K562 (cell line): ENCODE results near the gene NFRKB. TPM values are rescaled to one million over a fixed set of nuclear protein-coding genes. Genes with fewer than 3 reads are reported as not detected.
"Not testable (repeated sequence)": the region's sequence is repeated elsewhere in the genome, so short reads cannot be mapped to it uniquely, and the experiment has no call there.

Source experiments
- ATAC-seq: fragments of 200-7000 bp; cut with Tn5 transposase; 3 replicates; pipeline ENCODE4 v1.9.1; 2020; ENCODE audit warnings: moderate library complexity
- BruUV-seq: library from RNA; stranded (reverse); fragments of 400-500 nt; replicated peaks from 2 replicates; lab custom pipeline; 2021; lab: Mats Ljungman, UMichigan
- CTCF ChIA-PET: fragments of 300-600 bp; formaldehyde crosslinking; extraction: SDS; loops from one replicate; lab custom pipeline; 2021; ENCODE audit warnings: low intra/inter-chr PET ratio; lab: Yijun Ruan, JAX
- POLR2A ChIA-PET: fragments of 300-600, 350-650 bp; sonication (Branson Sonifier 250); formaldehyde crosslinking; extraction: SDS; loops from one replicate; lab custom pipeline; 2021; ENCODE audit warnings: antibody characterized with exemption, inconsistent platforms; lab: Yijun Ruan, JAX
- DNase-seq, 4 experiments: peaks; one replicate each; pipeline versions ENCODE4 v3.0.0 to v3.0.0-alpha.2; 2011 to 2018; ENCODE audit warnings: low spot score in 3 of 4, mixed read lengths in 3 of 4; ENCODE audit errors: extremely low read depth in 1 of 4
- FAIRE-seq: peaks from 2 replicates; lab custom pipeline; 2011; peaks lifted over from hg19 to GRCh38; lab: Jason Lieb, UNC
- H2AFZ ChIP-seq: 2 replicates; pipeline ENCODE4 v1.6.0; 2011; ENCODE audit warnings: low read depth, low read length, control low read depth, inconsistent platforms
- H3K27ac ChIP-seq: fragments of 200-600 bp; 3 replicates; pipeline ENCODE4 v1.8.0; 2011; ENCODE audit warnings: low read depth, mild to moderate bottlenecking, control low read depth, inconsistent platforms, low read length, moderate library complexity, mixed read lengths; ENCODE audit errors: extremely low read depth
- H3K27me3 ChIP-seq, 2 experiments: fragments of 300-600 bp in 1 of 2; 2 replicates in 1 of 2; 3 replicates in 1 of 2; pipeline versions ENCODE4 v1.6.0 to v1.8.0; 2011; ENCODE audit warnings: inconsistent platforms in 2 of 2, low read length in 2 of 2, mild to moderate bottlenecking in 1 of 2, mixed read lengths in 1 of 2, moderate library complexity in 1 of 2; ENCODE audit not compliant: control insufficient read depth in 2 of 2, insufficient read depth in 2 of 2
- H3K36me3 ChIP-seq: fragments of 300-600 bp; 3 replicates; pipeline ENCODE4 v1.8.0; 2011; ENCODE audit warnings: mild to moderate bottlenecking, low read length, inconsistent platforms; ENCODE audit not compliant: control insufficient read depth, insufficient read depth
- H3K4me1 ChIP-seq, 2 experiments: fragments of 200-600 bp in 1 of 2; replicated peaks in 1 of 2; 2 replicates in 1 of 2; 3 replicates in 1 of 2; pipeline versions ENCODE4 v1.5.1 to v1.8.0; 2011; ENCODE audit warnings: inconsistent platforms in 2 of 2, low read length in 2 of 2, mild to moderate bottlenecking in 1 of 2, mixed read lengths in 1 of 2, moderate library complexity in 1 of 2; ENCODE audit not compliant: control insufficient read depth in 2 of 2, insufficient read depth in 2 of 2
- H3K4me2 ChIP-seq: 2 replicates; pipeline ENCODE4 v1.6.1; 2011; ENCODE audit warnings: low read length, control low read depth, inconsistent platforms, mixed read lengths; ENCODE audit not compliant: insufficient read depth
- H3K4me3 ChIP-seq: fragments of 200-600 bp; sonication (generic), shearing (Covaris generic); 2 replicates; pipeline ENCODE4 v1.5.1; 2016; ENCODE audit warnings: control low read depth, inconsistent platforms
- H3K79me2 ChIP-seq: fragments of 200-600 bp; 3 replicates; pipeline ENCODE4 v1.8.0; 2011; ENCODE audit warnings: low read length, inconsistent platforms; ENCODE audit not compliant: control insufficient read depth, insufficient read depth
- H3K9ac ChIP-seq, 2 experiments: 2 replicates each; pipeline versions ENCODE4 v1.6.0 to v1.6.1; 2011; ENCODE audit warnings: low read depth in 2 of 2, low read length in 2 of 2, control low read depth in 1 of 2, inconsistent platforms in 1 of 2, mild to moderate bottlenecking in 1 of 2, mixed read lengths in 1 of 2; ENCODE audit not compliant: insufficient read depth in 1 of 2
- H3K9me1 ChIP-seq: one replicate; pipeline ENCODE4 v1.6.0; 2011; ENCODE audit warnings: inconsistent platforms, mild to moderate bottlenecking, low read length, moderate library complexity; ENCODE audit not compliant: control insufficient read depth, insufficient read depth
- H3K9me3 ChIP-seq: replicated peaks from 2 replicates; pipeline ENCODE4 v1.5.1; 2011; ENCODE audit warnings: low read depth, low read length, inconsistent platforms; ENCODE audit not compliant: control insufficient read depth, insufficient read depth
- H4K20me1 ChIP-seq: replicated peaks from 2 replicates; pipeline ENCODE4 v1.6.1; 2011; ENCODE audit warnings: low read length, inconsistent platforms, mixed read lengths; ENCODE audit not compliant: control insufficient read depth, insufficient read depth
- ARID1B ChIP-seq: fragments of 450-650 bp; IDR thresholded peaks from 2 replicates; pipeline ENCODE4 v1.6.1; 2016; ENCODE audit warnings: antibody characterized with exemption, mild to moderate bottlenecking, inconsistent platforms
- ATF3 ChIP-seq, 2 experiments: fragments of 450-650 bp in 1 of 2; sonication (generic) in 1 of 2; formaldehyde crosslinking in 1 of 2; IDR thresholded peaks in 1 of 2; conservative IDR thresholded peaks in 1 of 2; 2 replicates each; pipeline versions ENCODE4 v1.6.1 to v1.8.1; 2016 to 2023; ENCODE audit warnings: mild to moderate bottlenecking in 2 of 2, moderate library complexity in 2 of 2, inconsistent platforms in 1 of 2, missing genetic modification reagents in 1 of 2
- ATF7 ChIP-seq: fragments of 450-650 bp; IDR thresholded peaks from 2 replicates; pipeline ENCODE4 v1.7.1; 2014; ENCODE audit warnings: mild to moderate bottlenecking, moderate library complexity
- DPF2 ChIP-seq: fragments of 450-650 bp; IDR thresholded peaks from 2 replicates; pipeline ENCODE4 v1.6.1; 2016
- FOXA3 ChIP-seq, 2 experiments: fragments of 450-650 bp in 1 of 2; sonication (generic) in 1 of 2; formaldehyde crosslinking; IDR thresholded peaks in 1 of 2; conservative IDR thresholded peaks in 1 of 2; 2 replicates each; pipeline versions ENCODE4 v1.4.0 to v1.8.0; 2020 to 2022; ENCODE audit warnings: mild to moderate bottlenecking in 2 of 2, missing genetic modification reagents in 1 of 2
- FOXP4 ChIP-seq: sonication (generic); formaldehyde crosslinking; IDR thresholded peaks from 2 replicates; pipeline ENCODE4 v1.8.0; 2022; ENCODE audit warnings: mild to moderate bottlenecking, missing genetic modification reagents, borderline replicate concordance
- MEIS2 ChIP-seq: fragments of 450-650 bp; IDR thresholded peaks from 2 replicates; pipeline ENCODE4 v1.6.1; 2014; ENCODE audit warnings: mild to moderate bottlenecking; ENCODE audit not compliant: partially characterized antibody
- SNAPC5 ChIP-seq: fragments of 250-450 bp; sonication (Bioruptor Pico); IDR thresholded peaks from 2 replicates; pipeline ENCODE4 v1.8.0; 2021; ENCODE audit warnings: moderate library complexity, mild to moderate bottlenecking, inconsistent platforms
- ZNF175 ChIP-seq: fragments of 200-800 bp; sonication (Bioruptor generic); IDR thresholded peaks from 2 replicates; pipeline ENCODE4 v1.6.1; 2016; ENCODE audit warnings: low read depth, mild to moderate bottlenecking, missing genetic modification characterization, missing compliant biosample characterization
- ZNF239 ChIP-seq: fragments of 250-450 bp; sonication (Bioruptor Pico); IDR thresholded peaks from 2 replicates; pipeline ENCODE4 v1.4.0; 2020; ENCODE audit warnings: mild to moderate bottlenecking
- ZNF24 ChIP-seq: fragments of 450-650 bp; IDR thresholded peaks from 2 replicates; pipeline ENCODE4 v1.6.1; 2016
- WGBS: fragments of 100-300 bp; shearing (Covaris generic); methylation state at CpG from one replicate; pipeline ENCODE4 v1.1.6; 2016; ENCODE audit warnings: low coverage, mixed read lengths; ENCODE audit not compliant: insufficient coverage; ENCODE audit errors: missing lambda C conversion rate; 5-methylcytosine and 5-hydroxymethylcytosine counted together
- in situ Hi-C: fragments of 300-500 bp; cut with MboI; formaldehyde crosslinking; loops from 4 replicates; pipeline ENCODE4 v1.15.0; 2018; ENCODE audit warnings: inconsistent platforms, mixed read lengths
- intact Hi-C: fragments of 100-400 bp; cut with micrococcal nuclease; formaldehyde crosslinking; loops from 2 replicates; pipeline ENCODE4 v1.14.2; 2022
- polyA plus RNA-seq, 8 experiments: library from polyadenylated mRNA; depleted of rRNA in 4 of 8; stranded (reverse) in 5 of 8; unstranded in 3 of 8; fragments of >200 nt; fragmentation: Nextera tagmentation in 2 of 8; fragmentation: Illumina TruSeq in 1 of 8; extraction: Ambion mirVana in 2 of 8; extraction: Trizol in 1 of 8; gene quantifications; 2 replicates each; pipeline versions ENCODE4 v1.2.1 to v1.2.3, GENCODE V29; 2011 to 2014; ENCODE audit warnings: inconsistent platforms in 1 of 8, missing spikeins in 1 of 8
- total RNA-seq, 7 experiments: library from RNA; depleted of rRNA in 6 of 7; stranded (reverse); fragments of >200 nt in 6 of 7; fragmentation: Illumina TruSeq in 2 of 7; extraction: Trizol in 2 of 7; gene quantifications; 2 replicates each; pipeline versions ENCODE4 v1.2.1 to v1.2.3, GENCODE V29; 2011 to 2021; ENCODE audit warnings: low replicate concordance in 1 of 7

The NFRKB gene
- total and polyA plus RNA-seq, 9 of the 15 experiments (the other 6 are each of a cell fraction or from before 2014, with no cell fraction given), result 7.1 to 42.6 (median 23.9) TPM

GRCh38 chr11:129847361-129847760, 48.0 kb downstream of the NFRKB start:
- POLR2A ChIA-PET, DNase-seq, H4K20me1 ChIP-seq, H3K9me1 ChIP-seq, H2AFZ ChIP-seq, FAIRE-seq, intact Hi-C loops, ATAC-seq, H3K36me3 ChIP-seq, H3K9me3 ChIP-seq, H3K4me1 ChIP-seq, CTCF ChIA-PET, in situ Hi-C loops, H3K9ac ChIP-seq, H3K4me2 ChIP-seq, H3K79me2 ChIP-seq, H3K4me3 ChIP-seq, H3K27ac ChIP-seq, BruUV-seq: not testable (repeated sequence)
- peaks cover 29 to 34% of the 10 kb centered on the region in 2 experiments; a peak in 4 of 5 replicates for H3K27me3 ChIP-seq
- no CpG with 5 or more reads among the region's 3 CpGs for WGBS

- H3K36me3 ChIP-seq, result no peaks in the 10 kb centered on the region
- H3K4me3 ChIP-seq, result no peak overlapping the region
- in situ Hi-C loops (no loop called here), intact Hi-C loops (no loop called here)
- no peaks in the 10 kb centered on the region for H3K9me3 ChIP-seq
- H2AFZ ChIP-seq, result no peak overlapping the region
- ChIA-PET CTCF (no interaction called here), POLR2A (no interaction called here)
- no peak overlapping the region for H3K9ac ChIP-seq
- H3K9me1 ChIP-seq, result no peaks in the 10 kb centered on the region
- H3K27me3 ChIP-seq, result peaks cover 23 to 27% of the 10 kb centered on the region in 2 experiments; a peak in 4 of 5 replicates
- H3K79me2 ChIP-seq, result no peaks in the 10 kb centered on the region
- H3K27ac ChIP-seq, result no peak overlapping the region
- FAIRE-seq (no peak), ATAC-seq (peak; percentile 84), DNase-seq (no peak)
- no peaks in the 10 kb centered on the region for H3K4me1 ChIP-seq
- no TSS peak for BruUV-seq
- no peak overlapping the region for H3K4me2 ChIP-seq
- WGBS, result under 1% methylated on average over 6 of the region's 6 CpGs
- H4K20me1 ChIP-seq, result no peaks in the 10 kb centered on the region
- TF ChIP-seq ZNF175 (0 out of 2 replicates have a peak, but pooled peaks have one; percentile 33), ZNF24 (peak; percentile 92), ZNF239 (CRISPR knock-in tag) (no peak), MEIS2 (peak; percentile 97), ARID1B (peak; percentile 63; the same call in 1 of the 2 replicates), ATF3 (IDR thresholded peaks at IDR 0.05) (peak; percentile 76), ATF3 (CRISPR knock-in tag; conservative IDR thresholded peaks at IDR 0.05) (no peak), SNAPC5 (CRISPR knock-in tag) (no peak), FOXP4 (CRISPR knock-in tag) (no peak), FOXA3 (CRISPR knock-in tag; conservative IDR thresholded peaks at IDR 0.05 in 1 of 2, IDR thresholded peaks at IDR 0.05 in 1 of 2) (peak in 1 of 2 experiments; percentile 91; a peak in 2 of 4 replicates), DPF2 (peak; percentile 34; the same call in 1 of the 2 replicates), ATF7 (peak; percentile 31; the same call in 1 of the 2 replicates)
These were observed 48.7 kb downstream of the NFRKB start for GRCh38 chr11:129846508-129847335.
